NT2/D1 (cell line): ENCODE measurements around the gene STH.

Experiments used
- SUZ12 ChIP-seq: IDR thresholded peaks from 2 replicates; pipeline ENCODE4 v1.6.1; 2011; ENCODE audit not compliant: insufficient read length, insufficient read depth; ENCODE audit errors: extremely low read depth
- YY1 ChIP-seq: IDR thresholded peaks from 2 replicates; pipeline ENCODE4 v1.6.1; 2011; ENCODE audit not compliant: insufficient read length, insufficient read depth
- ZNF274 ChIP-seq: IDR thresholded peaks from 2 replicates; pipeline ENCODE4 v1.6.1; 2011; ENCODE audit warnings: mild to moderate bottlenecking, low read depth, low read length

DNA sequence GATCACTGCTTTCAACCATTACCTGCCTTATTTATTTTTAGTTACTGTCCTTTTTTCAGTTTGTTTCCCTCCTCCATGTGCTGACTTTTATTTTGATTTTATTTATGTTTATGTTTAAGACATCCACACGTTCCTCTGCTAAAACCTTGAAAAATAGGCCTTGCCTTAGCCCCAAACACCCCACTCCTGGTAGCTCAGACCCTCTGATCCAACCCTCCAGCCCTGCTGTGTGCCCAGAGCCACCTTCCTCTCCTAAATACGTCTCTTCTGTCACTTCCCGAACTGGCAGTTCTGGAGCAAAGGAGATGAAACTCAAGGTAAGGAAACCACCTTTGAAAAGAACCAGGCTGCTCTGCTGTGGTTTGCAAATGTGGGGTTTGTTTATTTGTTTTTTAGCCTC, 9.3 kb upstream of the STH start:
- TF ChIP-seq ZNF274 (no peak), YY1 (no peak), SUZ12 (no peak)
